ENCODE results near the gene KDM6B.
A peak's percentile ranks its signal among the peaks of the same experiment; 100 is the strongest.

KDM6B gene

GRCh38 chr17:7844292-7845154 is 10.5 kb downstream of the KDM6B start:
- peak overlapping the region; percentile 74 for H3K4me3 ChIP-seq (replicated peaks in 1 of 2; ENCODE audit: low read depth in 2 of 2, low read length in 2 of 2)
- DNase-seq (ENCODE audit: low read depth in 2 of 2) = peak; percentile 97
- TF ChIP-seq, protein P1, sequence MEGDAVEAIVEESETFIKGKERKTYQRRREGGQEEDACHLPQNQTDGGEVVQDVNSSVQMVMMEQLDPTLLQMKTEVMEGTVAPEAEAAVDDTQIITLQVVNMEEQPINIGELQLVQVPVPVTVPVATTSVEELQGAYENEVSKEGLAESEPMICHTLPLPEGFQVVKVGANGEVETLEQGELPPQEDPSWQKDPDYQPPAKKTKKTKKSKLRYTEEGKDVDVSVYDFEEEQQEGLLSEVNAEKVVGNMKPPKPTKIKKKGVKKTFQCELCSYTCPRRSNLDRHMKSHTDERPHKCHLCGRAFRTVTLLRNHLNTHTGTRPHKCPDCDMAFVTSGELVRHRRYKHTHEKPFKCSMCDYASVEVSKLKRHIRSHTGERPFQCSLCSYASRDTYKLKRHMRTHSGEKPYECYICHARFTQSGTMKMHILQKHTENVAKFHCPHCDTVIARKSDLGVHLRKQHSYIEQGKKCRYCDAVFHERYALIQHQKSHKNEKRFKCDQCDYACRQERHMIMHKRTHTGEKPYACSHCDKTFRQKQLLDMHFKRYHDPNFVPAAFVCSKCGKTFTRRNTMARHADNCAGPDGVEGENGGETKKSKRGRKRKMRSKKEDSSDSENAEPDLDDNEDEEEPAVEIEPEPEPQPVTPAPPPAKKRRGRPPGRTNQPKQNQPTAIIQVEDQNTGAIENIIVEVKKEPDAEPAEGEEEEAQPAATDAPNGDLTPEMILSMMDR (IDR thresholded peaks at IDR 0.05; ENCODE audit: low read depth, low read length) = no peak

- H3K4me3 ChIP-seq (replicated peaks in 1 of 2; ENCODE audit: low read depth in 2 of 2, low read length in 2 of 2) = peak overlapping the region; percentile 74
- TF ChIP-seq, protein P1 (IDR thresholded peaks at IDR 0.05; ENCODE audit: low read depth, low read length) = no peak
- DNase-seq (ENCODE audit: low read depth in 2 of 2) = no peak
Observed at GRCh38 chr17:7845359-7846062, 11.5 kb downstream of the KDM6B start.

GRCh38 chr17:7846063-7846735 is 12.2 kb downstream of the KDM6B start:
- no peak overlapping the region for H3K4me3 ChIP-seq (replicated peaks in 1 of 2; ENCODE audit: low read depth in 2 of 2, low read length in 2 of 2)
- TF ChIP-seq, protein P1 (IDR thresholded peaks at IDR 0.05; ENCODE audit: low read depth, low read length) = no peak
- no peak for DNase-seq (ENCODE audit: low read depth in 2 of 2)

GRCh38 chr17:7846765-7847661 is 13.0 kb downstream of the KDM6B start:
- TF ChIP-seq, protein P1 (IDR thresholded peaks at IDR 0.05; ENCODE audit: low read depth, low read length) = no peak
- no peak overlapping the region for H3K4me3 ChIP-seq (replicated peaks in 1 of 2; ENCODE audit: low read depth in 2 of 2, low read length in 2 of 2)
- no peak for DNase-seq (ENCODE audit: low read depth in 2 of 2)

GRCh38 chr17:7848131-7848579 is 14.1 kb downstream of the KDM6B start:
- TF ChIP-seq, protein P1 (IDR thresholded peaks at IDR 0.05; ENCODE audit: low read depth, low read length) = no peak
- H3K4me3 ChIP-seq (replicated peaks in 1 of 2; ENCODE audit: low read depth in 2 of 2, low read length in 2 of 2) = no peak overlapping the region
- DNase-seq (ENCODE audit: low read depth in 2 of 2) = no peak

- DNase-seq (ENCODE audit: low read depth in 2 of 2) = no peak
- H3K4me3 ChIP-seq (replicated peaks in 1 of 2; ENCODE audit: low read depth in 2 of 2, low read length in 2 of 2) = no peak overlapping the region
- TF ChIP-seq, protein P1 (IDR thresholded peaks at IDR 0.05; ENCODE audit: low read depth, low read length) = no peak
Observed at GRCh38 chr17:7848739-7849129, 14.7 kb downstream of the KDM6B start.

Measured in cardiac fibroblast (primary cell).